ENCODE data around the gene FSTL4.

The FSTL4 gene

DNA sequence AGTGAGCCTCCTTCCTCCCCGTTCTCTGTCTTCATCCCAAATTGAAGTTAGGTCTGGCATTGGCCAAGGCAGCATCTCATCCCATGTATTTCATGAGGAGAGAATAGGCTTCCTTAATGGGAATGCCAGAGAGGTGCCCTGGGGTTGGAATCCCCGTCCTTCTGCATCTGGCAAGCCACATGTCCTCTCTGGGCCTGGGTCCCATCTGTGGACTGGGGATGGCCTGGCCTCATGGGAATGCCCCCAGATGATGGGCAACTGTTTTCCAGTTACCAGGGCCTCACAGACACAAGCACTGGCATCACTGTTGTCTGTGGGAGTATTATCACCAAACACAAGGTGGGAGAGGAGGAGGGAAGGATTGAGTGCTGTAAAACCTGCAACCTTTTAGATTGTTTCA lies 153.9 kb downstream of the FSTL4 start:
- H3K9me3 ChIP-seq (ENCODE audit: low read length), result no peaks in the 10 kb centered on the region
- H3K9ac ChIP-seq (ENCODE audit: low read length), result no peak overlapping the region
- no peak overlapping the region for H3K27ac ChIP-seq (ENCODE audit: low read depth, low read length, poor library complexity, severe bottlenecking)
- no peaks in the 10 kb centered on the region for H3F3A ChIP-seq (ENCODE audit: insufficient read depth, low read length)
- no peak overlapping the region for H2AFZ ChIP-seq (ENCODE audit: low read length)
- no peak overlapping the region for H3K4me2 ChIP-seq (ENCODE audit: low read length)
- no peaks in the 10 kb centered on the region for H4K20me1 ChIP-seq (ENCODE audit: insufficient read depth, low read length)
- no peaks in the 10 kb centered on the region for H3K9me2 ChIP-seq (ENCODE audit: low read depth, low read length)
- H3K4me3 ChIP-seq (ENCODE audit: low read depth, low read length, poor library complexity, severe bottlenecking), result no peak overlapping the region
- no peak for TF ChIP-seq EZH2 (IDR thresholded peaks at IDR 0.05; ENCODE audit: borderline replicate concordance, low read length)
- TF ChIP-seq, protein P1, sequence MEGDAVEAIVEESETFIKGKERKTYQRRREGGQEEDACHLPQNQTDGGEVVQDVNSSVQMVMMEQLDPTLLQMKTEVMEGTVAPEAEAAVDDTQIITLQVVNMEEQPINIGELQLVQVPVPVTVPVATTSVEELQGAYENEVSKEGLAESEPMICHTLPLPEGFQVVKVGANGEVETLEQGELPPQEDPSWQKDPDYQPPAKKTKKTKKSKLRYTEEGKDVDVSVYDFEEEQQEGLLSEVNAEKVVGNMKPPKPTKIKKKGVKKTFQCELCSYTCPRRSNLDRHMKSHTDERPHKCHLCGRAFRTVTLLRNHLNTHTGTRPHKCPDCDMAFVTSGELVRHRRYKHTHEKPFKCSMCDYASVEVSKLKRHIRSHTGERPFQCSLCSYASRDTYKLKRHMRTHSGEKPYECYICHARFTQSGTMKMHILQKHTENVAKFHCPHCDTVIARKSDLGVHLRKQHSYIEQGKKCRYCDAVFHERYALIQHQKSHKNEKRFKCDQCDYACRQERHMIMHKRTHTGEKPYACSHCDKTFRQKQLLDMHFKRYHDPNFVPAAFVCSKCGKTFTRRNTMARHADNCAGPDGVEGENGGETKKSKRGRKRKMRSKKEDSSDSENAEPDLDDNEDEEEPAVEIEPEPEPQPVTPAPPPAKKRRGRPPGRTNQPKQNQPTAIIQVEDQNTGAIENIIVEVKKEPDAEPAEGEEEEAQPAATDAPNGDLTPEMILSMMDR (IDR thresholded peaks at IDR 0.05; ENCODE audit: low read length), result no peak
- H3K79me2 ChIP-seq (ENCODE audit: insufficient read depth, low read length), result no peaks in the 10 kb centered on the region
- peaks cover 2% of the 10 kb centered on the region; the same call in 1 of the 2 replicates for H3K27me3 ChIP-seq (ENCODE audit: insufficient read depth, low read length)
- no peaks in the 10 kb centered on the region for H3K36me3 ChIP-seq (ENCODE audit: insufficient read depth, low read length)
- no peaks in the 10 kb centered on the region for H3K4me1 ChIP-seq (ENCODE audit: insufficient read depth, low read length, severe bottlenecking)

DNA sequence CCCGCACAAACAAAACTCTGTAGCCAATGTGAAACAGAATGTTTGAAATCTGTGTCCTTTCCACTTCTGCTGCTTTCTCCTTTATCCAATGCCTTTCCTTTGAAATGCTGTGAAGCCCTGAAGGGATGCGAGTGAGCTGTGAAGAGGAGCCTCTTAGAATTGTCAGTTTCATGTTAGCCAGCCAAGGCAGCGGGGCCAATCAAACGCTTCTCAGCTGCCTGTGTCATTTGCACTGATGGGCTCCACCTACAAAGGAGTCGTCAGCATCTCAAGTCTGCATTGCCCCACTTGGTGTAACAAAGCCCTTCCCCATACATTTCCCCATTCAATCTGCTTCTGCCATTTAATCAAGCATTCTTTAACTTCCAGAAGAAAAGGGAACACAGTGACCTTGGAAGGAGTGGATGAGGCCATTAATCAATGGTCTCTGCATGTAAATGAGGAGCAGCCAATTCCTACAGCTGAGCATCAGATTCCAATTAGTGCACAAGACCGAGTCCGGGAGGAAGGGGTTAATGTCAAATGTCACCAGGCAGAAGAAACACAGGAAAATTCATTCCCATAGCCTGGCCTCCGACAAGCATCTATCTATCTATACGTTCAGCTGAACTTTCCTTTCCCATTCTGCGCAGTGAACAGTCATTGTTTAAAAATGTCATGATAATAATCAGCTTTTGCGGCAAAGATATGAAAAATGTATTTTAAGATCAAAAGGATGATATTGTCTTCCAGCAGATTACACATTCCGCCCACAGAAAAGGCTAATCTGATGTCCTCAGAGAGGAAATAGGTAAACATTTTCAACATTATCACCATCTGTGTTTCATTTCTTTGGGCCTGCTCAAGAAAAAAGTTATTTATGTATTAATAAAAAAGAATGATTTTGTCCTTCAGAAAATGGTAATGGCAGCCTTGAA lies 154.6 kb downstream of the FSTL4 start:
- H4K20me1 ChIP-seq (ENCODE audit: insufficient read depth, low read length), result no peaks in the 10 kb centered on the region
- H3K9me2 ChIP-seq (ENCODE audit: low read depth, low read length), result no peaks in the 10 kb centered on the region
- no peak overlapping the region for H3K4me3 ChIP-seq (ENCODE audit: low read depth, low read length, poor library complexity, severe bottlenecking)
- no peak overlapping the region for H2AFZ ChIP-seq (ENCODE audit: low read length)
- no peak overlapping the region for H3K27ac ChIP-seq (ENCODE audit: low read depth, low read length, poor library complexity, severe bottlenecking)
- no peaks in the 10 kb centered on the region for H3K79me2 ChIP-seq (ENCODE audit: insufficient read depth, low read length)
- no peaks in the 10 kb centered on the region for H3K36me3 ChIP-seq (ENCODE audit: insufficient read depth, low read length)
- H3K9ac ChIP-seq (ENCODE audit: low read length), result no peak overlapping the region
- no peaks in the 10 kb centered on the region for H3K4me1 ChIP-seq (ENCODE audit: insufficient read depth, low read length, severe bottlenecking)
- TF ChIP-seq, protein P1 (IDR thresholded peaks at IDR 0.05; ENCODE audit: low read length), result no peak
- no peak for TF ChIP-seq EZH2 (IDR thresholded peaks at IDR 0.05; ENCODE audit: borderline replicate concordance, low read length)
- no peaks in the 10 kb centered on the region for H3K9me3 ChIP-seq (ENCODE audit: low read length)
- H3F3A ChIP-seq (ENCODE audit: insufficient read depth, low read length), result no peaks in the 10 kb centered on the region
- H3K4me2 ChIP-seq (ENCODE audit: low read length), result no peak overlapping the region
- peaks cover 4% of the 10 kb centered on the region; the same call in 1 of the 2 replicates for H3K27me3 ChIP-seq (ENCODE audit: insufficient read depth, low read length)

DNA sequence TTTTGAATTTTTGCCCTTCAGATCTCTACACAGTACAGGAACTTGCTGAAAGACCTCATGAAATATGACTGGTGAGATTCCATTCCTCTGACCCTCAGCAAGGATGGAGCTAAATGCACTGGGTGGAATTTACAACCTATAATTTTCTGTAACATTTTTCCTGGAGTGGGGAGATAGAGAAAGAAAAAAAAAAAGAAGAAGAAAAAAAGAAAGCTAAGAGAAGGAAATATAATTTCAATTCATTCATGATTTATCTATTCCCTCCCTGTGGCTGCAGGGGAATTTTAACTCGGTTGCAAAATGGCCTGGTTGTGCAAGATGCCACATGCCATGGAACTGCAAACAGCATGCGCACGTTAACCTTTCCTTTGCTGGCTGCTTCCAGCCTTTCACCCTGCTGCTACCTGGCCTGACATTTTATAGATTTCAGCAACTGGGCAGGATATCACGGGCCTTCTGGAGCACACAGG lies 155.4 kb downstream of the FSTL4 start:
- no peaks in the 10 kb centered on the region for H3K4me1 ChIP-seq (ENCODE audit: insufficient read depth, low read length, severe bottlenecking)
- no peak overlapping the region for H3K9ac ChIP-seq (ENCODE audit: low read length)
- H3K79me2 ChIP-seq (ENCODE audit: insufficient read depth, low read length), result no peaks in the 10 kb centered on the region
- H3K4me2 ChIP-seq (ENCODE audit: low read length), result no peak overlapping the region
- H3K9me3 ChIP-seq (ENCODE audit: low read length), result no peaks in the 10 kb centered on the region
- TF ChIP-seq EZH2 (IDR thresholded peaks at IDR 0.05; ENCODE audit: borderline replicate concordance, low read length), result no peak
- TF ChIP-seq, protein P1 (IDR thresholded peaks at IDR 0.05; ENCODE audit: low read length), result no peak
- no peaks in the 10 kb centered on the region for H3K36me3 ChIP-seq (ENCODE audit: insufficient read depth, low read length)
- peaks cover 4% of the 10 kb centered on the region; the same call in 1 of the 2 replicates for H3K27me3 ChIP-seq (ENCODE audit: insufficient read depth, low read length)
- H2AFZ ChIP-seq (ENCODE audit: low read length), result no peak overlapping the region
- no peaks in the 10 kb centered on the region for H3F3A ChIP-seq (ENCODE audit: insufficient read depth, low read length)
- no peaks in the 10 kb centered on the region for H3K9me2 ChIP-seq (ENCODE audit: low read depth, low read length)
- H3K27ac ChIP-seq (ENCODE audit: low read depth, low read length, poor library complexity, severe bottlenecking), result no peak overlapping the region
- H3K4me3 ChIP-seq (ENCODE audit: low read depth, low read length, poor library complexity, severe bottlenecking), result no peak overlapping the region
- H4K20me1 ChIP-seq (ENCODE audit: insufficient read depth, low read length), result no peaks in the 10 kb centered on the region
